Tibial artery (tissue), 4 donors: ENCODE measurements around the gene REEP6.

Source experiments
- DNase-seq, 2 donors: peaks; one replicate each; pipeline ENCODE4 v3.0.0-alpha.2; 2019
- H3K27ac ChIP-seq, 2 donors: fragments of 200-600 bp; sonication (generic) in 1 of 2; 1 replicate in 1 of 2; 2 replicates in 1 of 2; pipeline ENCODE4 v1.5.1; 2018 to 2019; ENCODE audit warnings: mild to moderate bottlenecking in 1 of 2
- H3K27me3 ChIP-seq, 2 donors: fragments of 200-600 bp; sonication (generic) in 1 of 2; one replicate each; pipeline versions ENCODE4 v1.5.1 to v1.6.0; 2016 to 2019
- H3K36me3 ChIP-seq, 3 donors: fragments of 200-600 bp; sonication (generic) in 2 of 3; one replicate each; pipeline ENCODE4 v1.5.1; 2016 to 2019; ENCODE audit warnings: mild to moderate bottlenecking in 2 of 3
- H3K4me1 ChIP-seq, 4 donors: fragments of 200-600 bp; sonication (generic) in 2 of 4; 1 replicate in 3 of 4; 2 replicates in 1 of 4; pipeline ENCODE4 v1.5.1; 2016 to 2019
- H3K4me3 ChIP-seq, 2 donors: fragments of 200-600 bp; sonication (generic) in 1 of 2; 1 replicate in 1 of 2; 2 replicates in 1 of 2; pipeline ENCODE4 v1.5.1; 2018 to 2019; ENCODE audit warnings: mild to moderate bottlenecking in 2 of 2
- H3K9me3 ChIP-seq, 3 donors: fragments of 200-600 bp; sonication (generic) in 1 of 3; one replicate each; pipeline ENCODE4 v1.5.1; 2016 to 2019
- intact Hi-C: fragments of 100-400 bp; cut with DNase I; formaldehyde crosslinking; loops from one replicate; pipeline ENCODE4 v1.15.0; 2023; ENCODE audit warnings: low total_unique reads
- TF ChIP-seq, protein P1 (sequence below), 2 experiments: fragments of 200-600 bp in 1 of 2; fragments of 450-650 bp in 1 of 2; IDR thresholded peaks; one replicate each; pipeline ENCODE4 v1.5.1; 2017 to 2019; ENCODE audit warnings: antibody characterized with exemption in 2 of 2, mild to moderate bottlenecking in 1 of 2, moderate library complexity in 1 of 2

The REEP6 gene

DNA sequence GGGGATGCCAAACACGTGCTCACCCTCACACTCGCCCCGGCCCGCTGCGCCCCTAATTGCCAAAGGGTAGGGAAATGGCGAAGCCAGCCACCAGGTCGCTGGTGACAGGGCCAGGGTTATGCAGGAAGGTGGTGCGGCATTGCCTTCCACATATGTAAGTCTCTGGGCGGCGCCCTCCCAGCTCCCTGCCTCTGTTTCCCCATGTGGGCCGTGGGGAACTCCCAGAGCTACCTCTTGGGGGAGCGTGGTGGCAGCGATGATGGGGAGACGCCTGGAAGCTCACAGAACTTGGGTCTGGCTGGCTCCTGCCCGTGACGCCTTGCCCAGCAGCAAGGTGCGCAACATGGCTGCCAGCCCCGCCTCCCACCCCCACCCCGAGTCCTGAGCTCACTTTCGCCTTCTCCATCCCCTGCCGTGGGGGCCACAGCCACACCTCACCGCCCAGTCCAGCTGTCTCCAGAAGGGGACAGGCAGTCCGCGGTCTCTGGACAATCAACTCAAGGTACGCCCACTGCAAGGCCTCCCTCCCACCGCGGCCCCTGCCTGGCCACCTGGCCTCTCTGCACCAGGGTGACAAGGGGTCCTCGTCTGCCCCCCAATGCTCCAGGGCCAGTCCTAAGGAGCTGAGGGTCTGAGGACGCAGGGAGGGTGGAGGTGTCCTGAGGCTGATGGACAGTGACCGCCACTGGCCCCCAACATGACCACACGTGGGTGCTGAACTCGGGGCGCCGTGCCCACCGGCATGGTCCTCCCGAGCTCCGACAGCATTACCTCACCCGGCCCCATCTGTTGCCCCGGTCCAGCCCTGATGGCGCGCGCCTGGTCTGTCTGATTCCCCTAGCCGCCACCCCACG is 18.5 kb upstream of the REEP6 start:
- Histone ChIP-seq H3K4me1 (peaks cover 10 to 62% (median 55%) of the 10 kb centered on the region in 4 donors), H3K9me3 (no peaks in the 10 kb centered on the region), H3K27me3 (peaks cover 24 to 98% of the 10 kb centered on the region in 2 donors), H3K36me3 (peaks cover 0 to 30% (median 30%) of the 10 kb centered on the region in 3 donors), H3K27ac (no peak overlapping the region), H3K4me3 (no peak overlapping the region)
- intact Hi-C loops, result no loop called here
- TF ChIP-seq, protein P1, sequence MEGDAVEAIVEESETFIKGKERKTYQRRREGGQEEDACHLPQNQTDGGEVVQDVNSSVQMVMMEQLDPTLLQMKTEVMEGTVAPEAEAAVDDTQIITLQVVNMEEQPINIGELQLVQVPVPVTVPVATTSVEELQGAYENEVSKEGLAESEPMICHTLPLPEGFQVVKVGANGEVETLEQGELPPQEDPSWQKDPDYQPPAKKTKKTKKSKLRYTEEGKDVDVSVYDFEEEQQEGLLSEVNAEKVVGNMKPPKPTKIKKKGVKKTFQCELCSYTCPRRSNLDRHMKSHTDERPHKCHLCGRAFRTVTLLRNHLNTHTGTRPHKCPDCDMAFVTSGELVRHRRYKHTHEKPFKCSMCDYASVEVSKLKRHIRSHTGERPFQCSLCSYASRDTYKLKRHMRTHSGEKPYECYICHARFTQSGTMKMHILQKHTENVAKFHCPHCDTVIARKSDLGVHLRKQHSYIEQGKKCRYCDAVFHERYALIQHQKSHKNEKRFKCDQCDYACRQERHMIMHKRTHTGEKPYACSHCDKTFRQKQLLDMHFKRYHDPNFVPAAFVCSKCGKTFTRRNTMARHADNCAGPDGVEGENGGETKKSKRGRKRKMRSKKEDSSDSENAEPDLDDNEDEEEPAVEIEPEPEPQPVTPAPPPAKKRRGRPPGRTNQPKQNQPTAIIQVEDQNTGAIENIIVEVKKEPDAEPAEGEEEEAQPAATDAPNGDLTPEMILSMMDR (IDR thresholded peaks at IDR 0.05), result no peak
- no peak for DNase-seq

GRCh38 chr19:1473085-1473851 is 17.7 kb upstream of the REEP6 start:
- H3K27me3 ChIP-seq, result peaks cover 24 to 89% of the 10 kb centered on the region in 2 donors
- no peak for DNase-seq
- TF ChIP-seq, protein P1 (IDR thresholded peaks at IDR 0.05), result no peak
- H3K4me3 ChIP-seq, result no peak overlapping the region
- intact Hi-C loops, result no loop called here
- no peaks in the 10 kb centered on the region for H3K9me3 ChIP-seq
- H3K27ac ChIP-seq, result no peak overlapping the region
- peaks cover 10 to 62% (median 52%) of the 10 kb centered on the region in 4 donors for H3K4me1 ChIP-seq
- peaks cover 0 to 30% (median 30%) of the 10 kb centered on the region in 3 donors for H3K36me3 ChIP-seq

DNA sequence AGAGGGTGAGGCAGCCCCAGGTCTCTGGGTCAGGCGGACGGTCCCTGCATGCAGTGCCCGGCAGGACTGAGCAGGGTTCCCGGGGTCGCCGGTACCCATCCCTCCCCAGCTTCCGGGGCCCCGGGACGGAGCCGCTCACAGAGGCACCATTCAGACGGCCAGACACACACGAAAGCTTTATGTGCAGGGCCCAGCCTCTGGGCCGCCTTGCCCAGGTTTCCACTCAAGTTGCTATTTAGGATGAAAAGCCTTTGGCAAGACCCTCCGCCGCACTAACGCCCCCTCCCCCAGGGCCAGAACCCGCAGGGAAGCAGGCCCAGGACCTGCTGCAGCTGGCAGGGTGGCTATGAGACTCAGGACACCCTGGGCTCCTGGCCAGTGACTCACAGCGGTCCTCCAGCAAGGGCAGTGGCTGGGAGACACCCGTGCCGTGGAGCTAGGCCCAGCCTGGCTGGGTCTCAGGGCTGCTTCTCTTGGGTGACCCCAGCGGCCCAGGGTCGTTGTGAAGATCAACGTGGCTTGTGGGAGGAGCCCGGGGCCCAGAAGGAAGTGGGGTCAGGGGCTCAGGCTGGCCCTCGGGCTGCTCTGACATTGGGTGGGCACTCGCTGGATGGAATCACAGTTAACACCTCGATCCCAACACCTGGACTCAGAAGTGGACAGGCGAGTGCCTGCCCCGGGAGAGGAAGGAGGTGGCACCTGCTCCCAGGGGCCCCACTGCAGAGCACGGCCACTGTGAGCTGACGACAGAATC is 16.8 kb upstream of the REEP6 start:
- Histone ChIP-seq H3K9me3 (no peaks in the 10 kb centered on the region), H3K4me1 (peaks cover 10 to 57% (median 48%) of the 10 kb centered on the region in 4 donors), H3K4me3 (no peak overlapping the region), H3K27me3 (peaks cover 24 to 80% of the 10 kb centered on the region in 2 donors), H3K36me3 (peaks cover 0 to 30% (median 30%) of the 10 kb centered on the region in 3 donors), H3K27ac (no peak overlapping the region)
- TF ChIP-seq, protein P1 (IDR thresholded peaks at IDR 0.05), result no peak
- intact Hi-C loops, result no loop called here
- no peak for DNase-seq

DNA sequence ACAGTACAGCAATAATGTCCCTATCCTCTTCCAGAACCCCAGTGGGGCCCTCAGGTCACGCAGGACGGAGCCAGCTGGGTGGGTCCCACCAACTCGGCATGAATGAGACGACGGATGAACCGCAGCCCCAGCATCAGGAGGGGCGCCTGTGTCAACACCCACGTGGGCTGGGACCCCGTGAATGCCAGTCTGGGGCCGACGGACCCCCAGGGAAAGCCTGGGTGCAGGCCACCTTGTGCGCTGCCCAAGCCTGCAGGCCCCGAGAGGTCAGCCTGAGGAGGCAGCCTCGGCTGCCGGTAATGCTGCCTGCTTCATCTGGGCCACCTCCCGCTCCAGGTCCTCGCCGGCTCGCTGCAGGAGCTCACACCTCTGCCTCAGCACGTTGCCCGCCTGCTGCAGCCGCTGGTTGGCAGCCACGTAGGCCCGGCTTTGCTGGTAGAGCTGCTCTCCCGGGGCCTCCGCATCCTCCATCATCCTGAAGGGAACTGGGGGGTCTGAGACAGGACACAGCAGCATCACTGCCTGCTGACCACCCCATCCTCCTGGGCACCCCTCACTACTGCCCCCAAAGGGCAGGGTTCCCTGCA is 16.1 kb upstream of the REEP6 start:
- peaks cover 24 to 74% of the 10 kb centered on the region in 2 donors for H3K27me3 ChIP-seq
- TF ChIP-seq, protein P1 (IDR thresholded peaks at IDR 0.05), result no peak
- H3K36me3 ChIP-seq, result peaks cover 0 to 30% (median 30%) of the 10 kb centered on the region in 3 donors
- H3K4me1 ChIP-seq, result peaks cover 10 to 57% (median 49%) of the 10 kb centered on the region in 4 donors
- H3K9me3 ChIP-seq, result no peaks in the 10 kb centered on the region
- no peak overlapping the region for H3K27ac ChIP-seq
- intact Hi-C loops, result no loop called here
- DNase-seq, result no peak
- H3K4me3 ChIP-seq, result no peak overlapping the region
